Measurements from ENCODE around the gene AGBL5.

The AGBL5 gene

GRCh38 chr2:27025281-27025800, 26.1 kb upstream of the AGBL5 start:
- peaks cover under 1 to 4% of the 10 kb centered on the region in 2 donors for H3K4me1 ChIP-seq (ENCODE audit: control insufficient read depth in 1 of 2, insufficient read depth in 2 of 2, low read length in 2 of 2)
- no peaks in the 10 kb centered on the region for H3K9me3 ChIP-seq (ENCODE audit: control insufficient read depth in 1 of 2, low read length in 2 of 2)
- H3K27me3 ChIP-seq (ENCODE audit: low read depth, low read length), result no peaks in the 10 kb centered on the region
- H3K4me3 ChIP-seq (ENCODE audit: low read depth in 1 of 2, low read length in 2 of 2), result no peak overlapping the region
- H3K27ac ChIP-seq (ENCODE audit: low read length), result no peak overlapping the region
- H3K36me3 ChIP-seq (ENCODE audit: control insufficient read depth in 1 of 2, insufficient read depth in 2 of 2, low read length in 2 of 2), result peaks cover 14 to 40% of the 10 kb centered on the region in 2 donors

GRCh38 chr2:27025861-27026851, 25.3 kb upstream of the AGBL5 start:
- Histone ChIP-seq H3K27me3 (ENCODE audit: low read depth, low read length) (no peaks in the 10 kb centered on the region), H3K27ac (ENCODE audit: low read length) (no peak overlapping the region), H3K9me3 (ENCODE audit: control insufficient read depth in 1 of 2, low read length in 2 of 2) (no peaks in the 10 kb centered on the region), H3K36me3 (ENCODE audit: control insufficient read depth in 1 of 2, insufficient read depth in 2 of 2, low read length in 2 of 2) (peaks cover 14 to 40% of the 10 kb centered on the region in 2 donors), H3K4me3 (ENCODE audit: low read depth in 1 of 2, low read length in 2 of 2) (no peak overlapping the region), H3K4me1 (ENCODE audit: control insufficient read depth in 1 of 2, insufficient read depth in 2 of 2, low read length in 2 of 2) (no peaks in the 10 kb centered on the region)

- Histone ChIP-seq H3K27ac (ENCODE audit: low read length) (no peak overlapping the region), H3K4me1 (ENCODE audit: control insufficient read depth in 1 of 2, insufficient read depth in 2 of 2, low read length in 2 of 2) (no peaks in the 10 kb centered on the region), H3K36me3 (ENCODE audit: control insufficient read depth in 1 of 2, insufficient read depth in 2 of 2, low read length in 2 of 2) (peaks cover 14 to 40% of the 10 kb centered on the region in 2 donors), H3K4me3 (ENCODE audit: low read depth in 1 of 2, low read length in 2 of 2) (no peak overlapping the region), H3K27me3 (ENCODE audit: low read depth, low read length) (no peaks in the 10 kb centered on the region), H3K9me3 (ENCODE audit: control insufficient read depth in 1 of 2, low read length in 2 of 2) (no peaks in the 10 kb centered on the region)
These were observed 24.2 kb upstream of the AGBL5 start for GRCh38 chr2:27027211-27027651.

GRCh38 chr2:27029051-27029450, 22.4 kb upstream of the AGBL5 start:
- Histone ChIP-seq H3K27me3 (ENCODE audit: low read depth, low read length) (no peaks in the 10 kb centered on the region), H3K4me1 (ENCODE audit: control insufficient read depth in 1 of 2, insufficient read depth in 2 of 2, low read length in 2 of 2) (peaks cover 4 to 7% of the 10 kb centered on the region in 2 donors), H3K36me3 (ENCODE audit: control insufficient read depth in 1 of 2, insufficient read depth in 2 of 2, low read length in 2 of 2) (peaks cover 9 to 28% of the 10 kb centered on the region in 2 donors), H3K9me3 (ENCODE audit: control insufficient read depth in 1 of 2, low read length in 2 of 2) (no peaks in the 10 kb centered on the region), H3K4me3 (ENCODE audit: low read depth in 1 of 2, low read length in 2 of 2) (no peak overlapping the region), H3K27ac (ENCODE audit: low read length) (no peak overlapping the region)

GRCh38 chr2:27032495-27033252, 18.8 kb upstream of the AGBL5 start, which contains the start of gene TMEM214:
Gene TMEM214 (plus strand): TSS chr2:27032965. CDS start chr2:27033016, 51 bp downstream.
- H3K27me3 ChIP-seq (ENCODE audit: low read depth, low read length), result no peaks in the 10 kb centered on the region
- H3K4me1 ChIP-seq (ENCODE audit: control insufficient read depth in 1 of 2, insufficient read depth in 2 of 2, low read length in 2 of 2), result peaks cover 8 to 16% of the 10 kb centered on the region in 2 donors
- H3K9me3 ChIP-seq (ENCODE audit: control insufficient read depth in 1 of 2, low read length in 2 of 2), result no peaks in the 10 kb centered on the region
- H3K36me3 ChIP-seq (ENCODE audit: control insufficient read depth in 1 of 2, insufficient read depth in 2 of 2, low read length in 2 of 2), result peaks cover 27 to 33% of the 10 kb centered on the region in 2 donors
- peak within 1 kb of the TSS; percentile 82 for H3K27ac ChIP-seq (ENCODE audit: low read length)
- H3K4me3 ChIP-seq (ENCODE audit: low read depth in 1 of 2, low read length in 2 of 2), result peak within 1 kb of the TSS; percentile 84 to 86

GRCh38 chr2:27033253-27033852, 18.1 kb upstream of the AGBL5 start:
- Histone ChIP-seq H3K4me1 (ENCODE audit: control insufficient read depth in 1 of 2, insufficient read depth in 2 of 2, low read length in 2 of 2) (peaks cover 8 to 16% of the 10 kb centered on the region in 2 donors), H3K9me3 (ENCODE audit: control insufficient read depth in 1 of 2, low read length in 2 of 2) (no peaks in the 10 kb centered on the region), H3K27ac (ENCODE audit: low read length) (peak overlapping the region; percentile 82), H3K36me3 (ENCODE audit: control insufficient read depth in 1 of 2, insufficient read depth in 2 of 2, low read length in 2 of 2) (peaks cover 34 to 35% of the 10 kb centered on the region in 2 donors), H3K27me3 (ENCODE audit: low read depth, low read length) (no peaks in the 10 kb centered on the region), H3K4me3 (ENCODE audit: low read depth in 1 of 2, low read length in 2 of 2) (peak overlapping the region; percentile 84 to 86)

- H3K9me3 ChIP-seq (ENCODE audit: control insufficient read depth in 1 of 2, low read length in 2 of 2), result no peaks in the 10 kb centered on the region
- H3K27me3 ChIP-seq (ENCODE audit: low read depth, low read length), result no peaks in the 10 kb centered on the region
- peaks cover 8 to 16% of the 10 kb centered on the region in 2 donors for H3K4me1 ChIP-seq (ENCODE audit: control insufficient read depth in 1 of 2, insufficient read depth in 2 of 2, low read length in 2 of 2)
- H3K27ac ChIP-seq (ENCODE audit: low read length), result no peak overlapping the region
- H3K4me3 ChIP-seq (ENCODE audit: low read depth in 1 of 2, low read length in 2 of 2), result no peak overlapping the region
- peaks cover 67 to 70% of the 10 kb centered on the region in 2 donors for H3K36me3 ChIP-seq (ENCODE audit: control insufficient read depth in 1 of 2, insufficient read depth in 2 of 2, low read length in 2 of 2)
These were observed 13.5 kb upstream of the AGBL5 start for GRCh38 chr2:27038012-27038411.

GRCh38 chr2:27038631-27039339, 12.7 kb upstream of the AGBL5 start:
- Histone ChIP-seq H3K4me3 (ENCODE audit: low read depth in 1 of 2, low read length in 2 of 2) (no peak overlapping the region), H3K27ac (ENCODE audit: low read length) (no peak overlapping the region), H3K36me3 (ENCODE audit: control insufficient read depth in 1 of 2, insufficient read depth in 2 of 2, low read length in 2 of 2) (peaks cover 67 to 70% of the 10 kb centered on the region in 2 donors), H3K9me3 (ENCODE audit: control insufficient read depth in 1 of 2, low read length in 2 of 2) (no peaks in the 10 kb centered on the region), H3K27me3 (ENCODE audit: low read depth, low read length) (no peaks in the 10 kb centered on the region), H3K4me1 (ENCODE audit: control insufficient read depth in 1 of 2, insufficient read depth in 2 of 2, low read length in 2 of 2) (peaks cover 6 to 12% of the 10 kb centered on the region in 2 donors)

GRCh38 chr2:27039426-27039825, 12.0 kb upstream of the AGBL5 start:
- H3K9me3 ChIP-seq (ENCODE audit: control insufficient read depth in 1 of 2, low read length in 2 of 2), result no peaks in the 10 kb centered on the region
- H3K4me3 ChIP-seq (ENCODE audit: low read depth in 1 of 2, low read length in 2 of 2), result no peak overlapping the region
- no peaks in the 10 kb centered on the region for H3K27me3 ChIP-seq (ENCODE audit: low read depth, low read length)
- H3K36me3 ChIP-seq (ENCODE audit: control insufficient read depth in 1 of 2, insufficient read depth in 2 of 2, low read length in 2 of 2), result peaks cover 67 to 70% of the 10 kb centered on the region in 2 donors
- H3K4me1 ChIP-seq (ENCODE audit: control insufficient read depth in 1 of 2, insufficient read depth in 2 of 2, low read length in 2 of 2), result peaks cover 0 to 6% of the 10 kb centered on the region in 2 donors
- no peak overlapping the region for H3K27ac ChIP-seq (ENCODE audit: low read length)

GRCh38 chr2:27039871-27040270, 11.6 kb upstream of the AGBL5 start:
- peaks cover 67 to 69% of the 10 kb centered on the region in 2 donors for H3K36me3 ChIP-seq (ENCODE audit: control insufficient read depth in 1 of 2, insufficient read depth in 2 of 2, low read length in 2 of 2)
- no peak overlapping the region for H3K27ac ChIP-seq (ENCODE audit: low read length)
- no peaks in the 10 kb centered on the region for H3K9me3 ChIP-seq (ENCODE audit: control insufficient read depth in 1 of 2, low read length in 2 of 2)
- H3K4me1 ChIP-seq (ENCODE audit: control insufficient read depth in 1 of 2, insufficient read depth in 2 of 2, low read length in 2 of 2), result peaks cover 0 to 3% of the 10 kb centered on the region in 2 donors
- no peaks in the 10 kb centered on the region for H3K27me3 ChIP-seq (ENCODE audit: low read depth, low read length)
- no peak overlapping the region for H3K4me3 ChIP-seq (ENCODE audit: low read depth in 1 of 2, low read length in 2 of 2)

All from muscle layer of duodenum (tissue), 2 donors.